ENCODE measurements around the gene JPH2.

Gene JPH2

GRCh38 chr20:44120676-44121425 lies 66.1 kb downstream of the JPH2 start:
- no peak for DNase-seq

GRCh38 chr20:44118185-44119033 lies 68.6 kb downstream of the JPH2 start:
- DNase-seq: no peak

GRCh38 chr20:44117296-44118184 lies 69.4 kb downstream of the JPH2 start:
- DNase-seq: no peak

GRCh38 chr20:44115762-44116644 lies 71.0 kb downstream of the JPH2 start:
- no peak for DNase-seq

- DNase-seq: no peak
These were observed 71.8 kb downstream of the JPH2 start for GRCh38 chr20:44115181-44115580.

- peak; percentile 29 for DNase-seq
These were observed 73.2 kb downstream of the JPH2 start for GRCh38 chr20:44113618-44114376.

GRCh38 chr20:44112889-44113617 lies 73.9 kb downstream of the JPH2 start:
- no peak for DNase-seq

GRCh38 chr20:44112456-44112855 lies 74.5 kb downstream of the JPH2 start:
- no peak for DNase-seq

- no peak for DNase-seq
These were observed 75.2 kb downstream of the JPH2 start for GRCh38 chr20:44111712-44112335.

- no peak for DNase-seq
These were observed 76.0 kb downstream of the JPH2 start for GRCh38 chr20:44110816-44111568.

GRCh38 chr20:44109951-44110361 lies 77.0 kb downstream of the JPH2 start:
- DNase-seq: peak; percentile 17

GRCh38 chr20:44106615-44107014 lies 80.4 kb downstream of the JPH2 start:
- no peak for DNase-seq

GRCh38 chr20:44104798-44105517 lies 82.0 kb downstream of the JPH2 start:
- peak; percentile 46 for DNase-seq

GRCh38 chr20:44102582-44102981 lies 84.4 kb downstream of the JPH2 start:
- DNase-seq: no peak

- no peak for DNase-seq
These were observed 87.2 kb downstream of the JPH2 start for GRCh38 chr20:44099832-44100231.

- no peak for DNase-seq
These were observed 88.3 kb downstream of the JPH2 start for GRCh38 chr20:44098657-44099056.

GRCh38 chr20:44098256-44098630 lies 88.7 kb downstream of the JPH2 start:
- DNase-seq: no peak

GRCh38 chr20:44097521-44098255 lies 89.3 kb downstream of the JPH2 start:
- DNase-seq: no peak

Measured in DMS53 (cell line).